ENCODE measurements around the gene CCDC68. TPM values are rescaled to one million over a fixed set of nuclear protein-coding genes. Genes with fewer than 3 reads are reported as not detected.

The CCDC68 gene
- total and polyA plus RNA-seq, 12 donors = 1.8 to 12.7 (median 3.4) TPM

GRCh38 chr18:54932472-54932871, 26.8 kb downstream of the CCDC68 start:
- no peak for TF ChIP-seq CTCF (IDR thresholded peaks at IDR 0.05)
- intact Hi-C loops (cut with DNase I) = no loop called here
- WGBS, 2 donors = 0 to 75% methylated on average over 1 of the region's 1 CpG
- H3K4me1 ChIP-seq = no peaks in the 10 kb centered on the region
- DNase-seq (no peak), ATAC-seq (no peak)
- no peaks in the 10 kb centered on the region for H3K27me3 ChIP-seq
- peaks cover 0 to 36% (median 0%) of the 10 kb centered on the region in 9 donors for H3K36me3 ChIP-seq
- H3K9me3 ChIP-seq = no peaks in the 10 kb centered on the region
- no peak overlapping the region for H3K27ac ChIP-seq
- no peak overlapping the region for H3K4me3 ChIP-seq

GRCh38 chr18:54931152-54931551, 28.1 kb downstream of the CCDC68 start:
- Histone ChIP-seq H3K4me3 (no peak overlapping the region), H3K27ac (no peak overlapping the region), H3K36me3 (peaks cover 0 to 32% (median 0%) of the 10 kb centered on the region in 9 donors), H3K9me3 (no peaks in the 10 kb centered on the region), H3K27me3 (no peaks in the 10 kb centered on the region), H3K4me1 (no peaks in the 10 kb centered on the region)
- no peak for TF ChIP-seq CTCF (IDR thresholded peaks at IDR 0.05)
- intact Hi-C loops (cut with DNase I) = no loop called here
- DNase-seq = no peak
- WGBS, 2 donors = 98% methylated on average over 4 of the region's 4 CpGs
- no peak for ATAC-seq

- Histone ChIP-seq H3K36me3 (peaks cover 0 to 23% (median 0%) of the 10 kb centered on the region in 9 donors), H3K4me3 (no peak overlapping the region), H3K9me3 (no peaks in the 10 kb centered on the region), H3K27me3 (no peaks in the 10 kb centered on the region), H3K27ac (no peak overlapping the region), H3K4me1 (peaks cover 0 to 6% (median 0%) of the 10 kb centered on the region in 9 donors)
- ATAC-seq (no peak), DNase-seq (no peak)
- WGBS, 2 donors = 80 to 91% methylated on average over 2 of the region's 2 CpGs
- intact Hi-C loops (cut with DNase I) = no loop called here
- TF ChIP-seq CTCF (IDR thresholded peaks at IDR 0.05) = no peak
Measured at GRCh38 chr18:54928236-54928635, 31.0 kb downstream of the CCDC68 start.

GRCh38 chr18:54926593-54927325, 32.5 kb downstream of the CCDC68 start:
- intact Hi-C loops (cut with DNase I) = no loop called here
- ATAC-seq = no peak

More at GRCh38 chr18:54926593-54927325, 32.5 kb downstream of the CCDC68 start:
- Histone ChIP-seq H3K36me3 (peaks cover 0 to 26% (median 0%) of the 10 kb centered on the region in 9 donors), H3K9me3 (no peaks in the 10 kb centered on the region), H3K27ac (no peak overlapping the region), H3K27me3 (no peaks in the 10 kb centered on the region), H3K4me1 (peaks cover 0 to 6% (median 0%) of the 10 kb centered on the region in 9 donors), H3K4me3 (no peak overlapping the region)
- DNase-seq = no peak
- TF ChIP-seq CTCF (IDR thresholded peaks at IDR 0.05) = no peak
- 96 to 97% methylated on average over 3 of the region's 3 CpGs for WGBS, 2 donors
